H54 (cell line): ENCODE results near the gene OOEP.
"Not testable (repeated sequence)": the region's sequence is repeated elsewhere in the genome, so short reads cannot be mapped to it uniquely, and the experiment has no call there.

Experiments used
- DNase-seq: peaks from one replicate; pipeline ENCODE4 v3.0.0; 2011; ENCODE audit warnings: low spot score, mixed read lengths; ENCODE audit not compliant: insufficient read length
- FAIRE-seq: peaks from 3 replicates; lab custom pipeline; 2011; peaks lifted over from hg19 to GRCh38; lab: Jason Lieb, UNC
- POLR2A ChIP-seq: IDR thresholded peaks from 2 replicates; pipeline ENCODE4 v1.6.1; 2011; ENCODE audit warnings: low read depth, mild to moderate bottlenecking, low read length

OOEP gene

DNA sequence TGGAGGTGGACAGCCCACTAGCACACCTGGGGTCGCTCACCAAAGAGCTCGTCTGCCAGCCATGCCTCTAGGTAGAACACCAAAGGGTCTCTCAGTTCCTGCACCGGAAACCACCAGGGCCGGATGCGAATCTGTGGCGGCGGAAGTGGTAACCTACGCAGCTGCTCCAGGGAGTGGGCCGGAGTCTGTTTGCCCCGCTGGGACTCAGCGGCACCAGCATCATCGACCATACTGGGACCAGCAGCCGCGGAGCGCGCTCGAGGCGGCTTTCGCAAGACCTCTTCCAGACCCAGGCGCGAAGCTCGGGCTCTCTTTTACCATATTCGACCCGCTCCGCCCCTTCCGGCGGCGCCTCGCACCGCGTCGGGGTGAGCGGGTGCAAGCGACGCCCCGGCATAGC lies at the start of gene OOEP:
OOEP (minus strand) TSS at position 335 of the 400 bp plus-strand sequence; CDS start at position 230, 105 bp downstream.
- FAIRE-seq, result no peak
- no peak for DNase-seq
- no peak for TF ChIP-seq POLR2A

- TF ChIP-seq POLR2A, result no peak
- FAIRE-seq (peak; percentile 60), DNase-seq (no peak)
These were observed 48.5 kb upstream of the OOEP start for GRCh38 chr6:73418081-73418741.

DNA sequence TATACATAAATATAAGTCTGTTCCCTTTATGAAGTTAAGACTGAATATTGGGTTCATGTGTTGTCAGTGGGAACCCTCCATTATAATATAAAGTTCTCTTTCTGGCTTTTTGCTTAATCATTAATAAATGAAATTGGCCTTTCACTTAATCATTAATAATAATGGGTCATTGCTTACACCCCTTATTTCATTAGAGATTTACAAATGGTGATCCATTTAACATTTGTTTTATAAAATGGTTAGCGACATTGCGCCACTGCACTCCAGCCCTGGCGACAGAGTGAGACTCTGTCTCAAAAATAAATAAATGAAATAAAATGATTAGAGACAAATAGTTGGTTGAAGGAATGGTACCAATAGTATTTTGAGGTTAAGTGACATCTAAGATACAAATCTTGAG lies 43.4 kb upstream of the OOEP start:
- FAIRE-seq, result no peak
- no peak for DNase-seq
- TF ChIP-seq POLR2A, result no peak

DNA sequence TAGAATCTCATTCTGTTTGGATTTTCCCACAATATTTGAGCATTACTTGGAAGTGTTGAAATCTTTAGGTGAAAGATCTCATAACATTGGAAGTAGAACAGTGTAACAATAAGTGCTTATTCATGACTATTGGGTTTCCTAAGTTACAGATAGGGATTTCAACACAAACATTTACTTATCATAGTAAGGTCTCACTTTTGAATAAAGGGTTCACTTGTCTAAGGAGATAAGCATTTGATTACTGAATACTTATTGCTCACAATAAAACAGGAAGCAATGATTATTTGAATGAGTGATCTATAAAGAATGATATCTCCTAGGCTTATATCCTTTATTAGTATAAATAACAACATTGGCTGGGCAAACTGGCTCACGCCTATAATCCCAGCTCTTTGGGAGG lies 39.7 kb upstream of the OOEP start:
- TF ChIP-seq POLR2A, result no peak
- DNase-seq (no peak), FAIRE-seq (no peak)

DNA sequence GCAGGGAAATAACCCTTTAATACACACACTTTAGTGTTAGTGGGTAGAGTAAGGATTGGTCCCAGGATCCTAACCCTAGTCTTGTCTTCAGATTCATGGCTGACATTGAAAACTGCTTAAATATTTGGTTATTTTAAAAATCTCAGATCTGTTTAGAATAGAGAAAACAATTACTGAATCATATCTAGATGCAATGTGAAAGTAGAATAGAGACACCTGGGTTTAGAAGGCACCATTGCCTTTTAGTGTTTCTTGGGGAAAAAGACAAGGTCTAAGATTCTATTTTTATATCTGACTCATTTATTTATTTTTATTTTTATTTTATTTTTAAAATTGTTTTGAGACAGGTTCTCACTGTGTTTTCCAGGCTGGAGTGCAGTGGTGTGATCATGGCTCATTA lies 31.0 kb upstream of the OOEP start:
- TF ChIP-seq POLR2A, result no peak
- no peak for FAIRE-seq
- no peak for DNase-seq

GRCh38 chr6:73395875-73396274 lies 26.2 kb upstream of the OOEP start:
- no peak for FAIRE-seq

GRCh38 chr6:73394577-73395354 lies 25.1 kb upstream of the OOEP start, which contains the start of gene DDX43:
Gene DDX43, plus strand, starts transcription at chr6:73394828. Its CDS starts 78 bp downstream, at chr6:73394906.
- no peak for TF ChIP-seq POLR2A
- peak; percentile 26 for DNase-seq
- FAIRE-seq, result no peak

More at GRCh38 chr6:73395875-73396274, 26.2 kb upstream of the OOEP start:
- no peak for TF ChIP-seq POLR2A
- DNase-seq, result no peak

DNA sequence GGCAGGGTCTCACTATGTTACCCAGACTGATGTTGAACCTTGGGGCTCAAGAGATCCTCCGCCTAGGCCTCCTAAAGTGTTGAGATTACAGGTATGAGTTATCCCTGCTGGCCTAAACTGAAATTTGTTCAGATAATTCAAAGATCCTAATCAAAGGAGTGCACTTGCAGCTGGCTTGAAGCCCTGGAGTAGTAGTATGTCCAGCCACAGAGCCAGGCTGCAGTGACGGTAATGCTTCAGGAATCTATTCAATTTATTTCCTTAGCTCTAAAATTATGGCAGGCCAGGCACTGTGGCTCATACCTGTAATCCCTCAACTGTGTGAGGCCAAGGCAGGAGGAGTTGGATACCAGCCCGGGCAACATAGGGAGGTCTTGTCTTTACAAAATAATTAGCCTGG lies 23.6 kb upstream of the OOEP start:
- DNase-seq (no peak), FAIRE-seq (no peak)
- no peak for TF ChIP-seq POLR2A

- not testable (repeated sequence) for FAIRE-seq, DNase-seq
These were observed 22.5 kb upstream of the OOEP start for GRCh38 chr6:73392188-73392587.

- no peak for FAIRE-seq
- no peak for DNase-seq
- TF ChIP-seq POLR2A, result no peak
These were observed 22.0 kb upstream of the OOEP start for GRCh38 chr6:73391675-73392074.

DNA sequence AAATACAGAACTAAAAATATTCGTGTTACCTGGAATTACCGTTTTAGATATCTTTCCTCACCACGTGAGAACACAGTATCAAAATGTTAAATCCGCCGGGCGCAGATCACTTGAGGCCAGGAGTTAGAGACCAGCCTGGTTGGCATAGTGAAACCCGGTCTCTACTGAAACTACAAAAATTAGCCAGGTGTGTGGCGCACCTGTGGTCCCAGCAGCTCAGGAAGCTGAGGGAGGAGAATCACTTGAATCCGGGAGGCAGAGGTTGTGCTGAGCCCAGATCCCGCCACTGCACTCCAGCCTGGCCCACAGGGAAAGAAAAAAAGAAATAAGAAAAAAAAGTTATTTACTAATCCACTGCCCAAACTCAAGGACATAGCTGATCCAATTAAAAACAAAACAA lies 20.2 kb upstream of the OOEP start:
- DNase-seq, result no peak
- TF ChIP-seq POLR2A, result no peak
- FAIRE-seq, result no peak

GRCh38 chr6:73388800-73389512 lies 19.3 kb upstream of the OOEP start:
- peak; percentile 38 for FAIRE-seq
- peak; percentile 69 for DNase-seq
- TF ChIP-seq POLR2A, result peak; percentile 49

DNA sequence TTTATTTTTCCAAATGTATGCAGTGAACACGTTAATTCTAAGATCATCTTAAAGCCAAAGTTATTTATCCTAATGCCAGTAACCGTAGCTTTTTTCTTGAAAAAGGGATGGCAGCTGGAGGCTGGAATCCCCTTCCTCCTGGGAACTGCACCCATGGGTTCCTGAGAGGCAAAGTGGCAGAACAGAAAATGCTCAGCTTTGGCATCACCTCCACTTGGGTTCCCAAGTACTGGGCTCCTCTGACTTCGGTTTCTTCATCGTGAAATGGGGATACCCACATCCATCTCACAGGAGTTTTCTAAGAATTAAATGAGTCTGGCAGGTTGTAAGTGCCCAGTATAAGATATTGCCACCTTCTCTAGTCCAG lies 18.7 kb upstream of the OOEP start:
- no peak for TF ChIP-seq POLR2A
- no peak for FAIRE-seq
- no peak for DNase-seq

GRCh38 chr6:73382462-73383113 lies 12.9 kb upstream of the OOEP start:
- no peak for TF ChIP-seq POLR2A
- DNase-seq (no peak), FAIRE-seq (no peak)

GRCh38 chr6:73381531-73381930 lies 11.8 kb upstream of the OOEP start:
- DNase-seq, FAIRE-seq: not testable (repeated sequence)
